Measurements from ENCODE around the gene CDH23. TPM values are rescaled to one million over a fixed set of nuclear protein-coding genes. Genes with fewer than 3 reads are reported as not detected.

The CDH23 gene
- total and polyA plus RNA-seq, 2 of the 8 experiments (the other 6 are each of a cell fraction or from before 2014, with no cell fraction given) = 1.9 to 4.9 TPM

GRCh38 chr10:71731791-71732190, 335.1 kb downstream of the CDH23 start:
- Histone ChIP-seq H3K4me2 (ENCODE audit: insufficient read depth in 1 of 2, low read depth in 2 of 2, low read length in 2 of 2) (no peak overlapping the region), H3K27ac (ENCODE audit: low read depth, low read length) (no peak overlapping the region), H2BK120ac (replicated peaks; ENCODE audit: low read depth, low read length) (no peak overlapping the region), H4K5ac (ENCODE audit: insufficient read length, low read depth, low read length) (no peak overlapping the region), H4K91ac (replicated peaks; ENCODE audit: insufficient read length, low read length) (no peak overlapping the region), H2BK15ac (ENCODE audit: low read length) (no peak overlapping the region), H2BK12ac (ENCODE audit: low read depth, low read length) (no peak overlapping the region), H3K4ac (replicated peaks; ENCODE audit: insufficient read length, low read depth, low read length) (no peak overlapping the region), H2AFZ (ENCODE audit: low read length) (no peak overlapping the region), H4K20me1 (replicated peaks in 1 of 2; ENCODE audit: control insufficient read depth in 1 of 2, insufficient read depth in 2 of 2, low read length in 2 of 2) (no peaks in the 10 kb centered on the region), H3K4me3 (ENCODE audit: extremely low read depth in 1 of 4, insufficient read depth in 2 of 4, low read depth in 3 of 4, low read length in 4 of 4) (no peak overlapping the region), H3K9me3 (ENCODE audit: insufficient read depth in 2 of 2, low read depth in 1 of 2, low read length in 1 of 2) (no peaks in the 10 kb centered on the region), H3K79me2 (ENCODE audit: control insufficient read depth in 1 of 2, insufficient read depth in 2 of 2, low read length in 2 of 2) (no peaks in the 10 kb centered on the region), H3K4me1 (replicated peaks in 1 of 4; ENCODE audit: control insufficient read depth in 3 of 4, insufficient read depth in 4 of 4, low read length in 3 of 4) (peaks cover 0 to 9% (median 4%) of the 10 kb centered on the region in 4 experiments; a peak in 4 of 7 replicates), H2BK20ac (ENCODE audit: low read length) (no peak overlapping the region), H3K23me2 (ENCODE audit: low read depth, low read length) (no peaks in the 10 kb centered on the region), H3K14ac (ENCODE audit: insufficient read length) (no peak overlapping the region), H2AK5ac (ENCODE audit: low read depth, low read length) (no peak overlapping the region), H3K36me3 (ENCODE audit: control insufficient read depth in 2 of 4, insufficient read depth in 4 of 4, low read length in 3 of 4) (no peaks in the 10 kb centered on the region), H3K23ac (ENCODE audit: insufficient read length) (no peak overlapping the region), H3K79me1 (ENCODE audit: low read depth, low read length) (no peaks in the 10 kb centered on the region), H2BK5ac (ENCODE audit: low read depth, low read length) (no peak overlapping the region), H3K27me3 (replicated peaks in 1 of 4; ENCODE audit: control insufficient read depth in 3 of 4, extremely low read depth in 1 of 4, insufficient read depth in 3 of 4, low read length in 3 of 4) (no peaks in the 10 kb centered on the region), H4K8ac (ENCODE audit: extremely low read depth, insufficient read depth, low read length) (no peak overlapping the region), H3K9ac (replicated peaks in 1 of 4; ENCODE audit: extremely low read depth in 1 of 4, low read depth in 3 of 4, low read length in 3 of 4) (no peak overlapping the region), H3K18ac (ENCODE audit: extremely low read depth, low read length) (no peak overlapping the region), H3K56ac (replicated peaks; ENCODE audit: insufficient read length, low read depth, low read length) (no peak overlapping the region)
- ChIA-PET CTCF (ENCODE audit: partially characterized antibody) (interaction anchor here (0.9 to 6.2 kb wide), 14 partner anchors 8 to 258 kb away, joined by 3 to 42 read pairs (median 6); partner anchors contain the start of gene C10orf105), POLR2A (ENCODE audit: partially characterized antibody) (no interaction called here)
- DNase-seq (ENCODE audit: low read depth in 1 of 2, low spot score in 2 of 2) (no peak), FAIRE-seq (no peak)
- 93% methylated on average over 12 of the region's 12 CpGs; no CpG with 5 or more reads in 1 of the 2 experiments for whole genome bisulfite sequencing, 2 experiments (ENCODE audit: extremely low coverage in 1 of 2, insufficient coverage in 1 of 2, insufficient read length in 1 of 2, insufficient replicate concordance in 2 of 2, low coverage in 1 of 2, low lambda C conversion rate in 2 of 2, missing lambda C conversion rate in 1 of 2)
- TF ChIP-seq RXRA (IDR thresholded peaks at IDR 0.05; ENCODE audit: insufficient read depth, low read depth, low read length) = no peak
- TF ChIP-seq KDM5A (IDR thresholded peaks at IDR 0.05; ENCODE audit: low read length) = no peak
- no peak for TF ChIP-seq CHD1 (IDR thresholded peaks at IDR 0.05; ENCODE audit: low read depth, low read length)
- TF ChIP-seq CREB1 (IDR thresholded peaks at IDR 0.05) = no peak
- no peak for TF ChIP-seq EP300 (IDR thresholded peaks at IDR 0.05; ENCODE audit: borderline replicate concordance in 1 of 2, low read depth in 2 of 2, low read length in 2 of 2)
- TF ChIP-seq CHD2 (IDR thresholded peaks at IDR 0.05; ENCODE audit: low read length) = no peak
- no peak for TF ChIP-seq SUZ12 (IDR thresholded peaks at IDR 0.05; ENCODE audit: low read length)
- TF ChIP-seq NANOG (IDR thresholded peaks at IDR 0.05; ENCODE audit: insufficient read depth, low read depth, low read length, poor library complexity, severe bottlenecking) = no peak
- no peak for TF ChIP-seq HDAC2 (IDR thresholded peaks at IDR 0.05; ENCODE audit: borderline replicate concordance in 1 of 2, low read depth in 2 of 2, low read length in 2 of 2)
- TF ChIP-seq CBX8 (IDR thresholded peaks at IDR 0.05; ENCODE audit: borderline replicate concordance, low read depth, low read length) = no peak
- no peak for TF ChIP-seq HDAC6 (IDR thresholded peaks at IDR 0.05; ENCODE audit: low read depth, low read length)
- no peak for TF ChIP-seq SAP30 (IDR thresholded peaks at IDR 0.05; ENCODE audit: insufficient read depth, insufficient replicate concordance, low read length)
- no peak for TF ChIP-seq KDM4A (IDR thresholded peaks at IDR 0.05; ENCODE audit: low read depth, low read length, severe bottlenecking)
- no peak for TF ChIP-seq EZH2 (IDR thresholded peaks at IDR 0.05; ENCODE audit: low read depth, low read length, severe bottlenecking)
